B cell (primary cell): ENCODE measurements around the gene CCDC116. TPM values are rescaled to one million over a fixed set of nuclear protein-coding genes. Genes with fewer than 3 reads are reported as not detected.

Experiments used
- ATAC-seq: fragments of 200-7000 bp; cut with Tn5 transposase; one replicate; pipeline ENCODE4 v1.10.0; 2021; ENCODE audit warnings: low read depth, mild to moderate bottlenecking, moderate number of reproducible peaks, moderate library complexity
- CTCF ChIA-PET: fragments of 350-600 bp; sonication (Branson Sonifier 250); formaldehyde crosslinking; loops from one replicate; lab custom pipeline; 2021; ENCODE audit warnings: antibody characterized with exemption, inconsistent platforms; lab: Charles Lee
- POLR2A ChIA-PET: fragments of 350-600 bp; sonication (Branson Sonifier 250); formaldehyde crosslinking; loops from one replicate; lab custom pipeline; 2021; ENCODE audit warnings: antibody characterized with exemption; lab: Charles Lee
- DNase-seq: peaks from one replicate; pipeline ENCODE4 v3.0.0; 2013
- H2AFZ ChIP-seq: 2 replicates; pipeline ENCODE4 v1.6.1; 2012; ENCODE audit warnings: mild to moderate bottlenecking, low read depth, low read length; ENCODE audit not compliant: insufficient read depth, poor library complexity, severe bottlenecking
- H3K27ac ChIP-seq, 2 donors: 1 replicate in 1 of 2; 2 replicates in 1 of 2; pipeline ENCODE4 v1.5.1; 2012 to 2013; ENCODE audit warnings: low read length in 2 of 2, mild to moderate bottlenecking in 2 of 2, moderate library complexity in 1 of 2
- H3K27me3 ChIP-seq, 4 experiments: fragments of 200-600 bp in 1 of 4; sonication (generic) in 1 of 4; replicated peaks in 1 of 4; 1 replicate in 2 of 4; 2 replicates in 2 of 4; pipeline versions ENCODE4 v1.6.1 to v1.7.0; 2013 to 2016; ENCODE audit warnings: low read length in 3 of 4, mild to moderate bottlenecking in 2 of 4, mixed read lengths in 1 of 4, moderate library complexity in 1 of 4; ENCODE audit not compliant: insufficient read depth in 4 of 4, control insufficient read depth in 3 of 4; ENCODE audit errors: control extremely low read depth in 1 of 4
- H3K36me3 ChIP-seq, 2 experiments: replicated peaks in 1 of 2; 1 replicate in 1 of 2; 2 replicates in 1 of 2; pipeline versions ENCODE4 v1.6.1 to v1.7.1; 2013; ENCODE audit warnings: low read length in 1 of 2; ENCODE audit not compliant: insufficient read depth in 2 of 2, control insufficient read depth in 1 of 2; ENCODE audit errors: control extremely low read depth in 1 of 2, extremely low read depth in 1 of 2
- H3K4me1 ChIP-seq, 2 donors: fragments of 200-600 bp in 1 of 2; sonication (generic) in 1 of 2; 1 replicate in 1 of 2; 2 replicates in 1 of 2; pipeline versions ENCODE4 v1.5.1 to v1.6.1; 2013 to 2017; ENCODE audit warnings: low read length in 2 of 2; ENCODE audit not compliant: control insufficient read depth in 2 of 2, insufficient read depth in 2 of 2
- H3K4me2 ChIP-seq: replicated peaks from 2 replicates; pipeline ENCODE3; 2012; ENCODE audit warnings: mild to moderate bottlenecking, low read depth, low read length; ENCODE audit not compliant: poor library complexity, severe bottlenecking
- H3K4me3 ChIP-seq, 5 experiments: fragments of 200-600 bp in 1 of 5; sonication (generic) in 1 of 5; 1 replicate in 3 of 5; 2 replicates in 2 of 5; pipeline versions ENCODE4 v1.5.1 to v1.7.0; 2011 to 2016; ENCODE audit warnings: low read length in 4 of 5, mild to moderate bottlenecking in 4 of 5, low read depth in 2 of 5, control low read depth in 1 of 5, moderate library complexity in 1 of 5; ENCODE audit not compliant: insufficient read depth in 1 of 5; ENCODE audit errors: control extremely low read depth in 1 of 5, extremely low read depth in 1 of 5
- H3K79me2 ChIP-seq: fragments of 200-600 bp; sonication (generic); one replicate; pipeline ENCODE4 v1.6.0; 2016; ENCODE audit warnings: low read length; ENCODE audit not compliant: control insufficient read depth, insufficient read depth
- H3K9ac ChIP-seq: fragments of 200-600 bp; sonication (generic); 2 replicates; pipeline ENCODE4 v1.6.1; 2017; ENCODE audit warnings: mild to moderate bottlenecking, low read length, moderate library complexity
- H3K9me3 ChIP-seq, 3 donors: one replicate each; pipeline versions ENCODE4 v1.6.1 to v1.7.1; 2013; ENCODE audit warnings: low read length in 2 of 3; ENCODE audit not compliant: control insufficient read depth in 2 of 3, insufficient read depth in 1 of 3; ENCODE audit errors: control extremely low read depth in 1 of 3
- H4K20me1 ChIP-seq: 2 replicates; pipeline ENCODE4 v1.6.0; 2012; ENCODE audit warnings: mild to moderate bottlenecking, low read length; ENCODE audit not compliant: insufficient read depth, control insufficient read depth, poor library complexity, severe bottlenecking
- H3K27ac Mint-ChIP-seq: one replicate; pipeline ENCODE4 v1.8.0; 2021; ENCODE audit warnings: mixed read lengths
- H3K27me3 Mint-ChIP-seq: one replicate; pipeline ENCODE4 v1.8.0; 2021; ENCODE audit warnings: mixed read lengths
- H3K4me1 Mint-ChIP-seq: one replicate; pipeline ENCODE4 v1.8.0; 2021; ENCODE audit warnings: mixed read lengths
- H3K4me3 Mint-ChIP-seq: one replicate; pipeline ENCODE4 v1.8.0; 2021; ENCODE audit warnings: mixed read lengths
- H3K9me3 Mint-ChIP-seq: one replicate; pipeline ENCODE4 v1.8.0; 2022; ENCODE audit warnings: mixed read lengths; ENCODE audit not compliant: insufficient read depth
- EZH2 ChIP-seq: IDR thresholded peaks from 2 replicates; pipeline ENCODE4 v1.6.1; 2012; ENCODE audit warnings: borderline replicate concordance, low read depth, mild to moderate bottlenecking, moderate library complexity, low read length; ENCODE audit not compliant: insufficient read depth, poor library complexity, severe bottlenecking
- WGBS: methylation state at CpG from one replicate; pipeline ENCODE4 v1.1.5; 2013; ENCODE audit warnings: missing lambda C conversion rate; ENCODE audit not compliant: insufficient coverage; 5-methylcytosine and 5-hydroxymethylcytosine counted together
- intact Hi-C: fragments of 100-400 bp; cut with micrococcal nuclease; formaldehyde crosslinking; loops from one replicate; pipeline ENCODE4 v1.10.0; 2022
- polyA plus RNA-seq: library from polyadenylated mRNA; depleted of rRNA; stranded (reverse); fragments of >200 nt; gene quantifications from 2 replicates; pipeline ENCODE4 v1.2.3, GENCODE V29; 2012
- total RNA-seq, 2 donors: library from RNA; stranded (reverse); fragments of 120-200 nt in 1 of 2; gene quantifications; 1 replicate in 1 of 2; 2 replicates in 1 of 2; pipeline versions ENCODE4 v1.2.3 to v1.2.4, GENCODE V29; 2013 to 2022
- TF ChIP-seq, protein P1 (sequence below): fragments of 200-600 bp; IDR thresholded peaks from one replicate; pipeline ENCODE4 v1.8.0; 2022; ENCODE audit warnings: antibody characterized with exemption, mild to moderate bottlenecking

Gene CCDC116
- total and polyA plus RNA-seq, 2 donors (not counting 1 experiment from before 2014, with no cell fraction given): 0.52 to 0.55 TPM

DNA sequence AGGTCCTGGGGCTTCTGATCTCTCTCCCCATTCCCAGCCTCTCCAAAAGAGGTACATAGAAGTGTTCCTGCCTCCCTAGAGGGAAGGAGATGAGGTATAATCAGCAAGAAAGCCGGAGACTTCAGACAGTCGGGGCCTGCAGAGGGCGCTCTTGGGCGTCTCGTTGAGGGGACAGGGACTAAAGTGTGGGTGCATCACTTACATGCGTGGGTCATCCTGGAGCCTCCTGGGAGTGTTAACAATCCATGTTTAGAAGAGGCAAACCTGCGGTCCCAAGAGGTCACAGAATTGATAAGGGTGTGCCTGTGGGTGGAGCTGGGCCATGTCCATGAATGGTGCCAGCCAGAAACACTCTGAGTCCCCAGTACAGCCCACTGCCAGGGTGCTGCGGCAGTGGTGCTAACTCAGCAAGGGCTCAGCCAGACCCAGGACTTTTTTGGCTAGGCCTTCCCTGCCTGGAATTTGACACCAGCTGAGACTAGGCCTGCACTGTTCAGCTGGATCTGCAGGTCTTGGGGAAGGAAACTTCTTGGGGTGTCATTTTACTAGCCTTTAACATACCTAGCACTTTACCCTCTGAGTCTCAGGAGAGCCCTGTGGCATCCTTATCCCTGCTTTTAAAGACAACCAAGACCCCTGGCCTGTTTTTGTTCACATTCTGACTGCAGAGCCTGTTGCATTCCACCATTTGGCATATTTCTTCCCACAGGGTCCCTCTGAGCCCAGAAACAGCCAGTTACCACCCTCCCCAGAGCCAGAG is 8.3 kb upstream of the CCDC116 start:
- TF ChIP-seq, protein P1, sequence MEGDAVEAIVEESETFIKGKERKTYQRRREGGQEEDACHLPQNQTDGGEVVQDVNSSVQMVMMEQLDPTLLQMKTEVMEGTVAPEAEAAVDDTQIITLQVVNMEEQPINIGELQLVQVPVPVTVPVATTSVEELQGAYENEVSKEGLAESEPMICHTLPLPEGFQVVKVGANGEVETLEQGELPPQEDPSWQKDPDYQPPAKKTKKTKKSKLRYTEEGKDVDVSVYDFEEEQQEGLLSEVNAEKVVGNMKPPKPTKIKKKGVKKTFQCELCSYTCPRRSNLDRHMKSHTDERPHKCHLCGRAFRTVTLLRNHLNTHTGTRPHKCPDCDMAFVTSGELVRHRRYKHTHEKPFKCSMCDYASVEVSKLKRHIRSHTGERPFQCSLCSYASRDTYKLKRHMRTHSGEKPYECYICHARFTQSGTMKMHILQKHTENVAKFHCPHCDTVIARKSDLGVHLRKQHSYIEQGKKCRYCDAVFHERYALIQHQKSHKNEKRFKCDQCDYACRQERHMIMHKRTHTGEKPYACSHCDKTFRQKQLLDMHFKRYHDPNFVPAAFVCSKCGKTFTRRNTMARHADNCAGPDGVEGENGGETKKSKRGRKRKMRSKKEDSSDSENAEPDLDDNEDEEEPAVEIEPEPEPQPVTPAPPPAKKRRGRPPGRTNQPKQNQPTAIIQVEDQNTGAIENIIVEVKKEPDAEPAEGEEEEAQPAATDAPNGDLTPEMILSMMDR: peak; percentile 54
- TF ChIP-seq EZH2: no peak
- no peak overlapping the region for H3K4me2 ChIP-seq
- H3K79me2 ChIP-seq: peaks cover 64% of the 10 kb centered on the region
- ATAC-seq: no peak
- Mint-ChIP-seq H3K27me3 (no peaks in the 10 kb centered on the region), H3K4me3 (no peak overlapping the region), H3K4me1 (peaks cover 36% of the 10 kb centered on the region), H3K9me3 (no peaks in the 10 kb centered on the region), H3K27ac (peak overlapping the region; percentile 10)
- H3K27ac ChIP-seq: peak overlapping the region in 1 of 2 donors; percentile 56
- ChIA-PET CTCF (interaction anchor here (11.1 kb wide), 1 partner anchor 20 kb away, joined by 168 read pairs; the partner anchor contains the start of gene SDF2L1), POLR2A (no interaction called here)
- H4K20me1 ChIP-seq: peaks cover 91% of the 10 kb centered on the region
- peaks cover 0 to 6% (median 0%) of the 10 kb centered on the region in 3 donors for H3K9me3 ChIP-seq
- H2AFZ ChIP-seq: no peak overlapping the region
- no peaks in the 10 kb centered on the region for H3K27me3 ChIP-seq
- 83% methylated on average over 8 of the region's 8 CpGs for WGBS
- no peak overlapping the region for H3K9ac ChIP-seq
- intact Hi-C loops: no loop called here
- H3K4me3 ChIP-seq: no peak overlapping the region
- peaks cover 0 to 55% of the 10 kb centered on the region in 2 experiments for H3K36me3 ChIP-seq
- DNase-seq: peak; percentile 38
- peaks cover 23 to 26% of the 10 kb centered on the region in 2 donors for H3K4me1 ChIP-seq
